Measurements from ENCODE around the gene CHIC2. TPM values are rescaled to one million over a fixed set of nuclear protein-coding genes. Genes with fewer than 3 reads are reported as not detected.

Gene CHIC2
- total and polyA plus RNA-seq, 2 of the 8 experiments (the other 6 are each of a cell fraction or from before 2014, with no cell fraction given): 4.5 to 10.9 TPM

DNA sequence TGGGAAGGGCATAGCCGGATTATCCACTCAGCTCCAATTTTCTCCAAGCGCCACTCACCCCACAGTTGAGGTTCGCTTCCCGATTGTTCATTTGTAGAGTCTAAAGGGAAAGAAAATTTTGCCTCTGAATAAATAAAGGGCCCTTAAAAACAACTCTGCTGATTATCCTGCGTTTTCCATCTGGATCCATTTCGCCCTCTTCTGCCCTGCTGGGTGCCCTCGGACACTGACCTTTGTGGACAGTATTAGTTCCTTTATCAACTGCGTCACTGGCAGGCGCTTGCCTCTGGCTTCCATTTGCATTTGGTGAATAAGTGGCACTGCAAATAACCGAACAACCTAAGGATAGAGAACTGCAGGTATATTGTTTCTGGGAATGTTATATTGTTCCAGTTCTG lies 45.6 kb upstream of the CHIC2 start:
- no peak overlapping the region for H4K5ac ChIP-seq (ENCODE audit: insufficient read length, low read depth, low read length)
- ChIA-PET CTCF (ENCODE audit: partially characterized antibody) (interaction anchor here (1.1 to 8.6 kb wide), 4 partner anchors 10 to 124 kb away, joined by 3 to 62 read pairs (median 4); no protein-coding TSS in a partner anchor), POLR2A (ENCODE audit: partially characterized antibody) (interaction anchor here (1.0 to 1.1 kb wide), 2 partner anchors 16 to 117 kb away, joined by 4 read pairs; no protein-coding TSS in a partner anchor)
- H2BK20ac ChIP-seq (ENCODE audit: low read length): peak overlapping the region; percentile 66; the same call in 1 of the 2 replicates
- no peak overlapping the region for H3K56ac ChIP-seq (replicated peaks; ENCODE audit: insufficient read length, low read depth, low read length)
- no peak overlapping the region; the same call in 1 of the 2 replicates for H2AK5ac ChIP-seq (ENCODE audit: low read depth, low read length)
- FAIRE-seq (no peak), DNase-seq (ENCODE audit: low read depth in 1 of 2, low spot score in 2 of 2) (no peak)
- H3K27me3 ChIP-seq (replicated peaks in 1 of 4; ENCODE audit: control insufficient read depth in 3 of 4, extremely low read depth in 1 of 4, insufficient read depth in 3 of 4, low read length in 3 of 4): peaks cover 22 to 59% (median 47%) of the 10 kb centered on the region in 4 experiments
- TF ChIP-seq YY1 (IDR thresholded peaks at IDR 0.05; ENCODE audit: low read depth, low read length) (no peak), BRCA1 (IDR thresholded peaks at IDR 0.05; ENCODE audit: low read depth, low read length) (no peak), NANOG (IDR thresholded peaks at IDR 0.05; ENCODE audit: insufficient read depth, low read depth, low read length, poor library complexity, severe bottlenecking) (no peak), MAX (IDR thresholded peaks at IDR 0.05) (no peak), KDM4A (IDR thresholded peaks at IDR 0.05; ENCODE audit: low read depth, low read length, severe bottlenecking) (peak; percentile 0)
- H3K79me1 ChIP-seq (ENCODE audit: low read depth, low read length): no peaks in the 10 kb centered on the region
- no peak overlapping the region for H3K9ac ChIP-seq (replicated peaks in 1 of 4; ENCODE audit: extremely low read depth in 1 of 4, low read depth in 3 of 4, low read length in 3 of 4)
- peak overlapping the region; percentile 43 for H2AFZ ChIP-seq (ENCODE audit: low read length)
- peak overlapping the region; percentile 75; the same call in 1 of the 2 replicates for H2BK15ac ChIP-seq (ENCODE audit: low read length)
- H3K36me3 ChIP-seq (ENCODE audit: control insufficient read depth in 2 of 4, insufficient read depth in 4 of 4, low read length in 3 of 4): no peaks in the 10 kb centered on the region
- H2BK12ac ChIP-seq (ENCODE audit: low read depth, low read length): peak overlapping the region; percentile 82; the same call in 1 of the 2 replicates
- no peak overlapping the region for H3K27ac ChIP-seq (ENCODE audit: low read depth, low read length)
- H3K23ac ChIP-seq (ENCODE audit: insufficient read length): no peak overlapping the region
- H3K4ac ChIP-seq (replicated peaks; ENCODE audit: insufficient read length, low read depth, low read length): peak overlapping the region; percentile 5
- H3K4me1 ChIP-seq (replicated peaks in 1 of 4; ENCODE audit: control insufficient read depth in 3 of 4, insufficient read depth in 4 of 4, low read length in 3 of 4): peaks cover 4 to 19% (median 12%) of the 10 kb centered on the region in 4 experiments
- peak overlapping the region; percentile 89 to 91 for H3K4me2 ChIP-seq (ENCODE audit: insufficient read depth in 1 of 2, low read depth in 2 of 2, low read length in 2 of 2)
- H2BK5ac ChIP-seq (ENCODE audit: low read depth, low read length): peak overlapping the region; percentile 84; the same call in 1 of the 2 replicates
- H3K23me2 ChIP-seq (ENCODE audit: low read depth, low read length): peaks cover 13% of the 10 kb centered on the region; the same call in 1 of the 2 replicates
- H4K20me1 ChIP-seq (replicated peaks in 1 of 2; ENCODE audit: control insufficient read depth in 1 of 2, insufficient read depth in 2 of 2, low read length in 2 of 2): peaks cover 0 to 6% of the 10 kb centered on the region in 2 experiments
- no peak overlapping the region for H3K14ac ChIP-seq (ENCODE audit: insufficient read length)
- no peaks in the 10 kb centered on the region for H3K79me2 ChIP-seq (ENCODE audit: control insufficient read depth in 1 of 2, insufficient read depth in 2 of 2, low read length in 2 of 2)
- H3K18ac ChIP-seq (ENCODE audit: extremely low read depth, low read length): peak overlapping the region; percentile 96
- no peaks in the 10 kb centered on the region for H3K9me3 ChIP-seq (ENCODE audit: insufficient read depth in 2 of 2, low read depth in 1 of 2, low read length in 1 of 2)
- peak overlapping the region; percentile 61 for H4K91ac ChIP-seq (replicated peaks; ENCODE audit: insufficient read length, low read length)
- 6% methylated on average over 10 of the region's 10 CpGs; no CpG with 5 or more reads in 1 of the 2 experiments for WGBS, 2 experiments (ENCODE audit: extremely low coverage in 1 of 2, insufficient coverage in 1 of 2, insufficient read length in 1 of 2, insufficient replicate concordance in 2 of 2, low coverage in 1 of 2, low lambda C conversion rate in 2 of 2, missing lambda C conversion rate in 1 of 2)
- H2BK120ac ChIP-seq (replicated peaks; ENCODE audit: low read depth, low read length): peak overlapping the region; percentile 47
- H4K8ac ChIP-seq (ENCODE audit: extremely low read depth, insufficient read depth, low read length): no peak overlapping the region; the same call in 1 of the 2 replicates
- peak overlapping the region; percentile 23 to 54 (median 36); a peak in 6 of 8 replicates for H3K4me3 ChIP-seq (ENCODE audit: extremely low read depth in 1 of 4, insufficient read depth in 2 of 4, low read depth in 3 of 4, low read length in 4 of 4)

Measured in H1 (cell line).